Naive thymus-derived CD8-positive, alpha-beta T cell (primary cell): ENCODE measurements around the gene OSTM1. TPM values are rescaled to one million over a fixed set of nuclear protein-coding genes. Genes with fewer than 3 reads are reported as not detected.
A peak's percentile ranks its signal among the peaks of the same experiment; 100 is the strongest.
"Not testable (repeated sequence)": the region's sequence is repeated elsewhere in the genome, so short reads cannot be mapped to it uniquely, and the experiment has no call there.

Experiments
- ATAC-seq, 2 donors: fragments of 150-1000 bp; cut with Tn5 transposase in 1 of 2; sonication (Bioruptor Pico), chemical (Tn5 transposase) in 1 of 2; 1 replicate in 1 of 2; 2 replicates in 1 of 2; pipeline ENCODE4 v1.10.0; 2021; ENCODE audit warnings: mild to moderate bottlenecking in 2 of 2, moderate library complexity in 2 of 2
- POLR2A ChIA-PET: fragments of 350-600 bp; sonication (Branson Sonifier 250); formaldehyde crosslinking; loops from one replicate; lab custom pipeline; 2021; ENCODE audit warnings: antibody characterized with exemption; lab: Charles Lee
- DNase-seq, 10 donors: peaks; one replicate each; pipeline versions ENCODE4 v3.0.0 to v3.0.0-alpha.2; 2020 to 2022
- H3K27ac Mint-ChIP-seq, 10 donors: one replicate each; pipeline ENCODE4 v1.8.0; 2020 to 2022; ENCODE audit warnings: mild to moderate bottlenecking in 10 of 10, mixed read lengths in 10 of 10, moderate library complexity in 4 of 10, inconsistent platforms in 1 of 10
- H3K27me3 Mint-ChIP-seq, 5 donors: one replicate each; pipeline ENCODE4 v1.8.0; 2021 to 2022; ENCODE audit warnings: mixed read lengths in 5 of 5
- H3K36me3 Mint-ChIP-seq, 3 donors: one replicate each; pipeline ENCODE4 v1.8.0; 2020 to 2022; ENCODE audit warnings: mixed read lengths in 3 of 3, mild to moderate bottlenecking in 2 of 3, inconsistent platforms in 1 of 3
- H3K4me1 Mint-ChIP-seq, 4 donors: one replicate each; pipeline ENCODE4 v1.8.0; 2021 to 2022; ENCODE audit warnings: mixed read lengths in 4 of 4
- H3K4me3 Mint-ChIP-seq, 10 donors: one replicate each; pipeline ENCODE4 v1.8.0; 2020 to 2022; ENCODE audit warnings: mild to moderate bottlenecking in 10 of 10, mixed read lengths in 10 of 10, moderate library complexity in 6 of 10, inconsistent platforms in 1 of 10
- H3K9me3 Mint-ChIP-seq, 9 donors: one replicate each; pipeline ENCODE4 v1.8.0; 2020 to 2022; ENCODE audit warnings: mixed read lengths in 9 of 9, mild to moderate bottlenecking in 3 of 9, inconsistent platforms in 1 of 9, moderate library complexity in 1 of 9
- polyA plus RNA-seq, 3 donors: library from polyadenylated mRNA; unstranded; fragments of 300-500 nt; fragmentation: Illumina TruSeq; gene quantifications; one replicate each; pipeline ENCODE4 v1.2.3, GENCODE V29; 2021
- total RNA-seq, 8 experiments: library from RNA in 2 of 8; stranded (reverse) in 2 of 8; gene quantifications; one replicate each; pipeline ENCODE4 v1.2.3 and lab custom pipeline; 2021 to 2026

Gene OSTM1
- total and polyA plus RNA-seq, 5 experiments from 2014 or later, result 34.1 to 49.6 (median 40.8) TPM

GRCh38 chr6:108031968-108032367 is 42.6 kb downstream of the OSTM1 start:
- Mint-ChIP-seq H3K9me3 (no peaks in the 10 kb centered on the region), H3K27me3 (no peaks in the 10 kb centered on the region), H3K4me3 (no peak overlapping the region), H3K27ac (peak overlapping the region in 1 of 10 donors; percentile 46), H3K36me3 (peaks cover 5 to 17% (median 8%) of the 10 kb centered on the region in 3 donors), H3K4me1 (no peaks in the 10 kb centered on the region)
- no peak for ATAC-seq
- POLR2A ChIA-PET, result no interaction called here
- DNase-seq, result no peak

GRCh38 chr6:108030211-108030610 is 44.3 kb downstream of the OSTM1 start:
- peaks cover 0 to 4% (median 3%) of the 10 kb centered on the region in 3 donors for H3K36me3 Mint-ChIP-seq
- H3K4me3 Mint-ChIP-seq, result no peak overlapping the region
- POLR2A ChIA-PET, result no interaction called here
- no peaks in the 10 kb centered on the region for H3K4me1 Mint-ChIP-seq
- H3K27ac Mint-ChIP-seq, result peak overlapping the region in 1 of 10 donors; percentile 8
- DNase-seq (no peak), ATAC-seq (no peak)
- H3K9me3 Mint-ChIP-seq, result no peaks in the 10 kb centered on the region
- H3K27me3 Mint-ChIP-seq, result no peaks in the 10 kb centered on the region

- ATAC-seq (no peak), DNase-seq (no peak)
- POLR2A ChIA-PET, result no interaction called here
- Mint-ChIP-seq H3K27me3 (no peaks in the 10 kb centered on the region), H3K36me3 (peaks cover 0 to 3% (median 2%) of the 10 kb centered on the region in 3 donors), H3K4me3 (no peak overlapping the region), H3K27ac (no peak overlapping the region), H3K9me3 (no peaks in the 10 kb centered on the region), H3K4me1 (no peaks in the 10 kb centered on the region)
Measured at GRCh38 chr6:108029226-108029921, 45.2 kb downstream of the OSTM1 start.

- POLR2A ChIA-PET, result no interaction called here
- no peaks in the 10 kb centered on the region for H3K36me3 Mint-ChIP-seq
- H3K27me3 Mint-ChIP-seq, result no peaks in the 10 kb centered on the region
Measured at GRCh38 chr6:108027594-108027993, 46.9 kb downstream of the OSTM1 start.

GRCh38 chr6:108027056-108027455 is 47.5 kb downstream of the OSTM1 start:
- no peak for ATAC-seq
- DNase-seq, result no peak
- H3K27ac Mint-ChIP-seq, result no peak overlapping the region
- no peaks in the 10 kb centered on the region for H3K9me3 Mint-ChIP-seq
- POLR2A ChIA-PET, result no interaction called here
- no peaks in the 10 kb centered on the region for H3K27me3 Mint-ChIP-seq
- H3K4me3 Mint-ChIP-seq, result no peak overlapping the region
- no peaks in the 10 kb centered on the region for H3K36me3 Mint-ChIP-seq
- no peaks in the 10 kb centered on the region for H3K4me1 Mint-ChIP-seq

More at GRCh38 chr6:108027594-108027993, 46.9 kb downstream of the OSTM1 start:
- Mint-ChIP-seq H3K9me3 (no peaks in the 10 kb centered on the region), H3K4me1 (no peaks in the 10 kb centered on the region), H3K27ac (peak overlapping the region in 2 of 10 donors; percentile 8 to 46), H3K4me3 (no peak overlapping the region)
- ATAC-seq, result no peak
- no peak for DNase-seq

- H3K27ac Mint-ChIP-seq, result no peak overlapping the region
- no peaks in the 10 kb centered on the region for H3K36me3 Mint-ChIP-seq
- no peak overlapping the region for H3K4me3 Mint-ChIP-seq
- H3K27me3 Mint-ChIP-seq, result no peaks in the 10 kb centered on the region
- no peaks in the 10 kb centered on the region for H3K9me3 Mint-ChIP-seq
- no peak for DNase-seq
- H3K4me1 Mint-ChIP-seq, result no peaks in the 10 kb centered on the region
- ATAC-seq, result no peak
- POLR2A ChIA-PET, result no interaction called here
Measured at GRCh38 chr6:108024427-108025073, 50.0 kb downstream of the OSTM1 start.

- no peak overlapping the region for H3K27ac Mint-ChIP-seq
- no peak for ATAC-seq
- H3K4me1 Mint-ChIP-seq, result no peaks in the 10 kb centered on the region
Measured at GRCh38 chr6:108020472-108021116, 53.9 kb downstream of the OSTM1 start.

GRCh38 chr6:108016283-108016682 is 58.3 kb downstream of the OSTM1 start:
- ATAC-seq, H3K4me3 Mint-ChIP-seq, DNase-seq, POLR2A ChIA-PET, H3K4me1 Mint-ChIP-seq, H3K27ac Mint-ChIP-seq: not testable (repeated sequence)
- H3K9me3 Mint-ChIP-seq, result peaks cover 0 to 19% (median 0%) of the 10 kb centered on the region in 9 donors
- peaks cover 2 to 21% (median 4%) of the 10 kb centered on the region in 5 donors for H3K27me3 Mint-ChIP-seq
- peaks cover 14 to 24% (median 14%) of the 10 kb centered on the region in 3 donors for H3K36me3 Mint-ChIP-seq

More at GRCh38 chr6:108020472-108021116, 53.9 kb downstream of the OSTM1 start:
- no peak overlapping the region for H3K4me3 Mint-ChIP-seq
- H3K9me3 Mint-ChIP-seq, result peaks cover 0 to 10% (median 0%) of the 10 kb centered on the region in 9 donors
- no peak for DNase-seq
- H3K27me3 Mint-ChIP-seq, result peaks cover 0 to 10% (median 2%) of the 10 kb centered on the region in 5 donors
- H3K36me3 Mint-ChIP-seq, result peaks cover 0 to 11% (median 8%) of the 10 kb centered on the region in 3 donors
- POLR2A ChIA-PET, result no interaction called here

- peaks cover 2 to 30% (median 11%) of the 10 kb centered on the region in 9 donors for H3K9me3 Mint-ChIP-seq
- ATAC-seq (no peak), DNase-seq (no peak)
- no peak overlapping the region for H3K4me3 Mint-ChIP-seq
- no peak overlapping the region for H3K27ac Mint-ChIP-seq
- peaks cover 16 to 33% (median 25%) of the 10 kb centered on the region in 3 donors for H3K36me3 Mint-ChIP-seq
- H3K4me1 Mint-ChIP-seq, result no peaks in the 10 kb centered on the region
- POLR2A ChIA-PET, result no interaction called here
- H3K27me3 Mint-ChIP-seq, result peaks cover 2 to 21% (median 4%) of the 10 kb centered on the region in 5 donors
Measured at GRCh38 chr6:108013787-108014439, 60.6 kb downstream of the OSTM1 start.

- H3K27me3 Mint-ChIP-seq, result peaks cover 0 to 9% (median 4%) of the 10 kb centered on the region in 5 donors
- POLR2A ChIA-PET, result no interaction called here
Measured at GRCh38 chr6:108009894-108010293, 64.6 kb downstream of the OSTM1 start.

GRCh38 chr6:108009258-108009657 is 65.3 kb downstream of the OSTM1 start:
- H3K4me3 Mint-ChIP-seq, POLR2A ChIA-PET, DNase-seq, H3K27ac Mint-ChIP-seq, ATAC-seq, H3K27me3 Mint-ChIP-seq, H3K4me1 Mint-ChIP-seq: not testable (repeated sequence)
- peaks cover 9 to 33% (median 19%) of the 10 kb centered on the region in 3 donors for H3K36me3 Mint-ChIP-seq
- peaks cover 0 to 28% (median 20%) of the 10 kb centered on the region in 9 donors for H3K9me3 Mint-ChIP-seq

More at GRCh38 chr6:108009894-108010293, 64.6 kb downstream of the OSTM1 start:
- Mint-ChIP-seq H3K4me1 (no peaks in the 10 kb centered on the region), H3K9me3 (peaks cover 0 to 28% (median 20%) of the 10 kb centered on the region in 9 donors), H3K4me3 (no peak overlapping the region), H3K36me3 (peaks cover 12 to 33% (median 19%) of the 10 kb centered on the region in 3 donors), H3K27ac (no peak overlapping the region)
- no peak for ATAC-seq
- DNase-seq, result no peak

- POLR2A ChIA-PET, result no interaction called here
- ATAC-seq, result no peak
- no peaks in the 10 kb centered on the region for H3K4me1 Mint-ChIP-seq
- H3K4me3 Mint-ChIP-seq, result no peak overlapping the region
- H3K36me3 Mint-ChIP-seq, result peaks cover 5 to 29% (median 13%) of the 10 kb centered on the region in 3 donors
- peaks cover 0 to 26% (median 15%) of the 10 kb centered on the region in 9 donors for H3K9me3 Mint-ChIP-seq
- no peak for DNase-seq
- peaks cover 0 to 7% (median 0%) of the 10 kb centered on the region in 5 donors for H3K27me3 Mint-ChIP-seq
- no peak overlapping the region for H3K27ac Mint-ChIP-seq
Measured at GRCh38 chr6:108008363-108008762, 66.2 kb downstream of the OSTM1 start.
